Activated naive CD8-positive, alpha-beta T cell treated with anti-CD3 and anti-CD28 coated beads, Interleukin-2, amount 50 U/mL, for 24 hours (primary cell): ENCODE data around the gene SV2C.
A peak's percentile ranks its signal among the peaks of the same experiment; 100 is the strongest.
"Not testable (repeated sequence)": the region's sequence is repeated elsewhere in the genome, so short reads cannot be mapped to it uniquely, and the experiment has no call there.

Experiments
- ATAC-seq: fragments of 150-1000 bp; cut with Tn5 transposase; one replicate; pipeline ENCODE4 v1.10.0; 2021
- DNase-seq: peaks from one replicate; pipeline ENCODE4 v3.0.0; 2021
- H3K27ac Mint-ChIP-seq: one replicate; pipeline ENCODE4 v1.8.0; 2021; ENCODE audit warnings: mild to moderate bottlenecking, mixed read lengths
- H3K27me3 Mint-ChIP-seq: one replicate; pipeline ENCODE4 v1.8.0; 2021; ENCODE audit warnings: mixed read lengths
- H3K36me3 Mint-ChIP-seq: one replicate; pipeline ENCODE4 v1.8.0; 2021; ENCODE audit warnings: low read depth, mixed read lengths
- H3K4me1 Mint-ChIP-seq: one replicate; pipeline ENCODE4 v1.8.0; 2021; ENCODE audit warnings: mixed read lengths
- H3K4me3 Mint-ChIP-seq: one replicate; pipeline ENCODE4 v1.8.0; 2021; ENCODE audit warnings: mild to moderate bottlenecking, moderate library complexity, mixed read lengths
- H3K9me3 Mint-ChIP-seq: one replicate; pipeline ENCODE4 v1.8.0; 2021; ENCODE audit warnings: mixed read lengths

Gene SV2C

DNA sequence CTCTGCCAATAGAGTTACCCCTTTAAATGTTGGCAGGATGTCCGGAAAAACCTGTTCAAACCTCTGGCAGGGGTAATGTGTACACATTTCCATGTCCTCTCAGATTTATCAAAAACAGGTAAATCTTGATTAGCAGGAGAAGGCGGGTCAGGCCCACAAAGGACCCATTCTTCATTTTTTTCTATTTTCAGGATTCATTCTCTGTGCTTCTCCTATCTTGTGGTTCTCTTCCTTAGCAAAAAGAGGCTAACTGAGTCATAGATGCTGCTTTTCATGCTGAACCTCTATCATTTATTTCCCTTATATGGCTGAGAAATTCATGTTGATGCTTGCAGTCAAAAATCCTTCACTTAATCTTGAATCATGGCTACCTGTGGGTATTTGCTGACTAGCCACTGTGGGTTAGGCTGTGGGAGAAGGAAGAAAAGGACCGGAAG lies 207.2 kb downstream of the SV2C start:
- H3K36me3 Mint-ChIP-seq: no peaks in the 10 kb centered on the region
- no peak for DNase-seq
- no peaks in the 10 kb centered on the region for H3K9me3 Mint-ChIP-seq
- ATAC-seq: no peak
- peaks cover 2% of the 10 kb centered on the region for H3K4me1 Mint-ChIP-seq
- no peak overlapping the region for H3K4me3 Mint-ChIP-seq
- no peaks in the 10 kb centered on the region for H3K27me3 Mint-ChIP-seq
- H3K27ac Mint-ChIP-seq: no peak overlapping the region

DNA sequence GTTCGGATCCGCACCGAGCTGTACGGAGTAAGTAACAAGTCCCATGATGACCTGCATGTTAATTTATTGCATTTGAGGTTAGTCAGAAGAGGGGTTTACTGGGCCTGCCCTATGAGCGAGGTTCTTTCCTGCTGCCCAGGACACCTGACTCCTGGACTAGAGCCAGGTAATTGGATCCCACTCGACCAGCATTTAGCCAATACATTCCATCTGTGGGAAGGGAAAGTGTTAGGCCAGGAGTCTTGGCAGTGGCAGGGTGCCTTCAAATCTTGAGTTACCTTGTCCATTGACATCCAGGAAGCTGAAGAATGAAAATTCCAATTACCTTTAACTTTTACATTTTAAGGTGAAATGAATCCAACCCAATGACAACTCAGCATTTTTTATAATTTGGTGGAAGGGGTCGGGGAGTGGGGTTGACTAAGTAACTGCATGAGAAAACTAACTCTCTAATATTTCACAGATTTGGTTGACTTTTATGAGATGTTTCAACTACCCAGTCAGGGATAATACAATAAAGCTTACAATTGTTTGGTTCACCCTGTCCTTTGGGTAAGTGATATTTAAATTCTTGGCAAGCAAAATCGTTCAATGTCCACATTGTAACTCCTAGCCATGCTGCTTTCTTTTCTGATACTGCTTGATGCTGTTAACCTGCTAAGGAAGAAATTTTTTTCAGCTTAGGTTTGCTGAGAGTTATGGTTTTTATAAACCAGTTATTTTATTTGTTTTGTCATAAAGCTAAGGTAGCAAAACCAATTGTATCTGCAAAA lies 208.3 kb downstream of the SV2C start:
- ATAC-seq (no peak), DNase-seq (no peak)
- Mint-ChIP-seq H3K9me3 (no peaks in the 10 kb centered on the region), H3K4me1 (peaks cover 2% of the 10 kb centered on the region), H3K4me3 (no peak overlapping the region), H3K27ac (no peak overlapping the region), H3K36me3 (no peaks in the 10 kb centered on the region), H3K27me3 (no peaks in the 10 kb centered on the region)

GRCh38 chr5:76292620-76293322 lies 209.6 kb downstream of the SV2C start:
- Mint-ChIP-seq H3K27ac (no peak overlapping the region), H3K36me3 (no peaks in the 10 kb centered on the region), H3K4me3 (no peak overlapping the region), H3K4me1 (peaks cover 2% of the 10 kb centered on the region), H3K9me3 (no peaks in the 10 kb centered on the region), H3K27me3 (no peaks in the 10 kb centered on the region)
- DNase-seq (no peak), ATAC-seq (no peak)

DNA sequence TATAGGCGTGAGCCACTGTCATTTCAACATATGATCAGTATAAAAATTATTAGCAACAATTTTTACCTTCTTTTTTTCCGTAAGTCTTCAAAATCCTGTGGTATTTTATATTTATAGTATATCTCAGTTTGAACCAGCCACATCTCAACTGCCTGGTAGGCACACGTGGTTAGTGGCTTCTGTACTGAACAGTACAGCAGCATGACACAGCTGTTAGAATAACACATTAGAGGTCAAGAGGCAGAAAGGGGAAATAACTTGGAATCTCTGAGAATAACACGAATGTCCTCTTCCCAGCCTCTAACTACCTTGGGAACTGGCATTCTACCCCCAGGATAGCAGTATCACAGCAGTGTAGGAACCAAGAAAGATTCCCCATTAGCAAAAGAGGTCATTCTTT lies 211.4 kb downstream of the SV2C start:
- Mint-ChIP-seq H3K27ac (no peak overlapping the region), H3K36me3 (no peaks in the 10 kb centered on the region), H3K9me3 (no peaks in the 10 kb centered on the region), H3K27me3 (no peaks in the 10 kb centered on the region), H3K4me3 (no peak overlapping the region), H3K4me1 (peaks cover 4% of the 10 kb centered on the region)
- DNase-seq: no peak
- ATAC-seq: no peak

- no peaks in the 10 kb centered on the region for H3K9me3 Mint-ChIP-seq
- H3K4me3 Mint-ChIP-seq: no peak overlapping the region
- H3K27me3 Mint-ChIP-seq: no peaks in the 10 kb centered on the region
- H3K36me3 Mint-ChIP-seq: no peaks in the 10 kb centered on the region
- no peak overlapping the region for H3K27ac Mint-ChIP-seq
- peaks cover 8% of the 10 kb centered on the region for H3K4me1 Mint-ChIP-seq
- DNase-seq: no peak
- no peak for ATAC-seq
Measured at GRCh38 chr5:76298852-76299251, 215.7 kb downstream of the SV2C start.

DNA sequence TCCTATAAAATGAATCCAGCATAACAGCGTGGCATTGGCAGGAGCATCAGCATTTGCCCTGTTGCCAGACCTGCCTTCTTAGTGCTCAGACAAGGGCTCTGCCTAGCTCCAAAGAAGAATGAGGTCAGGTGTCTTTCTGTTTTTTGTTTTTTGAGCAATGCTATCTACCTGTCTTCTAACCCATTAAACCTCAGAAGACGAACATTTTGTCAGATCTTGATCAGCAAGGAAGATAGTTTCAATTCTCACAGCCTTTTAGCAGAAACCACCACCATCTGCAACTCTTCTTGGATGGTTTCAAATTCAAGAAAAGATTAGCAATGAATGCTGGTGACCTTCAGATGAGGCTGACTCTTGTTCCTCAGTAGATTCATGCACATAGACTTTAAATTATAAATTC lies 216.4 kb downstream of the SV2C start:
- Mint-ChIP-seq H3K27ac (no peak overlapping the region), H3K36me3 (no peaks in the 10 kb centered on the region), H3K4me3 (no peak overlapping the region), H3K9me3 (no peaks in the 10 kb centered on the region), H3K4me1 (peaks cover 16% of the 10 kb centered on the region), H3K27me3 (no peaks in the 10 kb centered on the region)
- ATAC-seq: no peak
- DNase-seq: no peak

DNA sequence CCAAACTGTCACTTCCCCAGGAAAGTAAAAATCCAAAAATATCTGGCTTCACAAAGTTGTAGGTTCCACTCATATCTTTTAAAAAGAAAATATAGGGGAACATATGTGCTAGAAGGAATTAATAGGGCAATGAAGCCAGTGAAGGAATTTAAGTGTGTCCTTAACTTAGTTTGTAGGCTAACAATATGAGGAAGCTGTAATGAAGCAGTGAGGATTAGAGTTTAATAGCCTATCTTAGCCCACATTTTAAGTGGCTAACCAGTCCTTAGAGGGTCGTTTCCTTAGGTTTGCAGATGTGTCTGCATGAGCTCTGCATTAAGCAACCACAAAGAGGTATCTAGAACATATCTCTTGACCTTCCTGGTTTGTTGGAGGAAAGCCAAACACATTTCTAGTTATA lies 218.7 kb downstream of the SV2C start:
- H3K4me1 Mint-ChIP-seq: peaks cover 16% of the 10 kb centered on the region
- H3K36me3 Mint-ChIP-seq, H3K27me3 Mint-ChIP-seq, H3K4me3 Mint-ChIP-seq, H3K9me3 Mint-ChIP-seq, DNase-seq, H3K27ac Mint-ChIP-seq, ATAC-seq: not testable (repeated sequence)

DNA sequence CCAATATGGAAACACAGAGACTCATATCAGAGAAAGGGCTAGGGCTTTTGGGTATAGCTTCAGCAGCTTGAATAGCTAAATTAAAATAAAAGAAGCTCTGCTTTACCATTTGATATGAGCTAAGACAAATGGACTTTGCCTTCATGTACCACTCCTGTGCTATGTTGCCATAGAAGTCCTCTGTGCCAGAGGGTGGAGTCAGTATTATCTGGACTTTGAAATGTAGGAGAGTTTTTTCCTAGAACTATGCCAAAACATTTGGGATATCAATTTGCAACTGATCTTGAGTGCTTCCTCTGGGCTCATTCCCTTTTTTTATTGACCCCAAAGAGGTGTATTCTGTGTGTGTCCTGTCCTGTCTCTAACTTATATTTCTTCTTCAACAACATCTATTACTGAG lies 219.5 kb downstream of the SV2C start:
- not testable (repeated sequence) for H3K27ac Mint-ChIP-seq, H3K9me3 Mint-ChIP-seq, H3K27me3 Mint-ChIP-seq, DNase-seq, ATAC-seq, H3K36me3 Mint-ChIP-seq, H3K4me3 Mint-ChIP-seq
- H3K4me1 Mint-ChIP-seq: peaks cover 16% of the 10 kb centered on the region

DNA sequence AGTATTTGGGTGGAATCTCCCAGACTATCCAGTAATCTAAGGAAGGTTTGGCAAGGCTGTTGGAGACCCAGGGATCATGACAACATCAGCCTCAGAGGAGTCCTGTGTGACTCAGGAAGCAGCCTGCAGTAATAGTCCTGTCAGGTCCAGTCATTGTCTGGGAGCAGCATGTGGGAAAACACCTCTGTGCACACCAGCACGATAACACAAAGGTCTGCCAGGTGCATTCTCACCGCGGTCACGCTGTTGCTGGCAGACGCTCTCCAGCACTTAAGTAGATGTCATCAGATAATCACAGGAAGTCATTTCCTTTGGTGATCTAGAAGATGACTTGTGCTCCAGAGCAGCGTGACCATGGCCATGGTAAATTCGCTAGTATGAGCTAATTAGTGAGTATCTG lies 220.7 kb downstream of the SV2C start:
- Mint-ChIP-seq H3K9me3 (no peaks in the 10 kb centered on the region), H3K27me3 (no peaks in the 10 kb centered on the region), H3K4me1 (peaks cover 16% of the 10 kb centered on the region), H3K27ac (no peak overlapping the region), H3K36me3 (no peaks in the 10 kb centered on the region), H3K4me3 (no peak overlapping the region)
- peak; percentile 33 for DNase-seq
- peak; percentile 66 for ATAC-seq

DNA sequence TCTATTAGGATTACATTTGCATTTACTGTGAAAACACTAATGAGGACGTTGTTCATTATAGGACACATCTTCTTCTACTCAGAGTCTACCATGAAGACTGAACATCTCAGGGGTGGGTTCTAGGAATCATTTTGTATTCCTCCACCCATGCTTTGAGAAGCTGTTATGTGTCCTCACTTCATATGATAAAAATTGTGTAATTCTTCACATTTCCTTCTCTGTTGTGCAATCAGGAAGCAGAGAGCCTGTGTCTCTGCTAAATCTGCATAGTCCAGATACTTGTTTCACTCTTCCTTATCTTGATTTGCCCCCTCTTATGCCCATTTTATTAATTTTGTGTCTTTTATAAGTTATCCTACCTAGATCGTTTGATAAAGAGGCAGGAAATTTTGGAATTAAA lies 222.1 kb downstream of the SV2C start:
- no peak overlapping the region for H3K27ac Mint-ChIP-seq
- no peaks in the 10 kb centered on the region for H3K9me3 Mint-ChIP-seq
- peaks cover 12% of the 10 kb centered on the region for H3K4me1 Mint-ChIP-seq
- no peak for ATAC-seq
- H3K27me3 Mint-ChIP-seq: no peaks in the 10 kb centered on the region
- no peak for DNase-seq
- H3K4me3 Mint-ChIP-seq: no peak overlapping the region
- H3K36me3 Mint-ChIP-seq: no peaks in the 10 kb centered on the region

- no peak for ATAC-seq
- no peaks in the 10 kb centered on the region for H3K9me3 Mint-ChIP-seq
- H3K27me3 Mint-ChIP-seq: no peaks in the 10 kb centered on the region
- no peak overlapping the region for H3K4me3 Mint-ChIP-seq
- no peak for DNase-seq
- no peaks in the 10 kb centered on the region for H3K36me3 Mint-ChIP-seq
- no peak overlapping the region for H3K27ac Mint-ChIP-seq
- H3K4me1 Mint-ChIP-seq: peaks cover 12% of the 10 kb centered on the region
Measured at GRCh38 chr5:76305775-76306174, 222.6 kb downstream of the SV2C start.

DNA sequence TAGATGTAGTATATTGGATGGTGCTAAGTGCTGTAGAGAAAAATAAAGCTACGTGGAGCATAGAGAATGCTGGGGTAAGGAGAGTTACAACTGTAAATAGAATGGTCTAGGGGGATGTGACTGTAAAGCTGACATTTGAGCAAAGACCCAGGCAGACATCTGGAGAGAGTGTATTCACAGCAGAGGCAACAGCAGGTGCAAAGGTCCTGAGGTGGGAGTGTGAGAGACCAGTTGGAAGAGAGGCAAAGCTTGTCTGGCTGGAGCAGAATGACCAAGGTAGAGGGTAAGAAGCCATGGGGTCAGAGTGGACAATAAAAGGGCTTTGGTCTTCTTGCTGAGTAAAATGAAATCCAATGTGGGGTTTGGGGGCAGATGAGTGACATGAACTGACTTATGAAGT lies 227.0 kb downstream of the SV2C start:
- H3K27me3 Mint-ChIP-seq: no peaks in the 10 kb centered on the region
- H3K36me3 Mint-ChIP-seq: no peaks in the 10 kb centered on the region
- H3K9me3 Mint-ChIP-seq: no peaks in the 10 kb centered on the region
- no peak for DNase-seq
- no peak overlapping the region for H3K27ac Mint-ChIP-seq
- no peak for ATAC-seq
- no peaks in the 10 kb centered on the region for H3K4me1 Mint-ChIP-seq
- no peak overlapping the region for H3K4me3 Mint-ChIP-seq

DNA sequence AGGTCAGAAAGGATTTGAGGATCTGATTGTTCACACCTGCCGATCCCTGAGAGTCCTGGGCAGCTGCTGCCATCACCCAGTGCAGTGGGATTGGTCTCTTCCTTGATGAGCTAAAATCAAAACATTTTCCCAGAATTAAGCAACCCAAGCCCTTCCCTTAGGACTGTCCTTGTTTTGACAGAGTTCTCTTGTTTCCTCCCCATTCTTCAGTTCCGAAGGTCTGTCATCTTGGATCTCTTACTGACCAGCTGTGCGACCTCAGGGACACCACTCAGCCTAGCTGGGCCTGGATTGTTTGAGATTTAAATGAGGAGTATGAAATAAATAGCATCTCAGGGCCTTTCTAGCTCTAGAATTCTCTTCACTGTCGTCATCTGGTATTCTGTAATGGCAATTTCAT lies 229.6 kb downstream of the SV2C start:
- no peak overlapping the region for H3K4me3 Mint-ChIP-seq
- no peak overlapping the region for H3K27ac Mint-ChIP-seq
- no peaks in the 10 kb centered on the region for H3K27me3 Mint-ChIP-seq
- no peaks in the 10 kb centered on the region for H3K4me1 Mint-ChIP-seq
- ATAC-seq (no peak), DNase-seq (no peak)
- H3K36me3 Mint-ChIP-seq: no peaks in the 10 kb centered on the region
- no peaks in the 10 kb centered on the region for H3K9me3 Mint-ChIP-seq

GRCh38 chr5:76314643-76315042 lies 231.5 kb downstream of the SV2C start:
- H3K4me1 Mint-ChIP-seq: no peaks in the 10 kb centered on the region
- H3K36me3 Mint-ChIP-seq: no peaks in the 10 kb centered on the region
- no peak overlapping the region for H3K4me3 Mint-ChIP-seq
- no peaks in the 10 kb centered on the region for H3K9me3 Mint-ChIP-seq
- no peak for ATAC-seq
- H3K27me3 Mint-ChIP-seq: no peaks in the 10 kb centered on the region
- DNase-seq: no peak
- no peak overlapping the region for H3K27ac Mint-ChIP-seq

GRCh38 chr5:76319673-76320072 lies 236.5 kb downstream of the SV2C start:
- no peaks in the 10 kb centered on the region for H3K36me3 Mint-ChIP-seq
- ATAC-seq (no peak), DNase-seq (no peak)
- no peaks in the 10 kb centered on the region for H3K27me3 Mint-ChIP-seq
- H3K9me3 Mint-ChIP-seq: peaks cover 4% of the 10 kb centered on the region
- H3K4me3 Mint-ChIP-seq: no peak overlapping the region
- H3K4me1 Mint-ChIP-seq: no peaks in the 10 kb centered on the region
- no peak overlapping the region for H3K27ac Mint-ChIP-seq
